ENCODE data around the gene MGMT. TPM values are rescaled to one million over a fixed set of nuclear protein-coding genes. Genes with fewer than 3 reads are reported as not detected.

Gene MGMT
- 25.9 TPM for total RNA-seq (ENCODE audit: unreplicated experiment)
- long read RNA-seq, transcript MGMT-201 (5 exons, 1,759 nt), result major isoform, 32 of 38 reads
- long read RNA-seq, partial matches to known transcripts, result 1 of 38 reads
- long read RNA-seq, other reads (novel, unspliced or antisense), result 3 of 38 reads

DNA sequence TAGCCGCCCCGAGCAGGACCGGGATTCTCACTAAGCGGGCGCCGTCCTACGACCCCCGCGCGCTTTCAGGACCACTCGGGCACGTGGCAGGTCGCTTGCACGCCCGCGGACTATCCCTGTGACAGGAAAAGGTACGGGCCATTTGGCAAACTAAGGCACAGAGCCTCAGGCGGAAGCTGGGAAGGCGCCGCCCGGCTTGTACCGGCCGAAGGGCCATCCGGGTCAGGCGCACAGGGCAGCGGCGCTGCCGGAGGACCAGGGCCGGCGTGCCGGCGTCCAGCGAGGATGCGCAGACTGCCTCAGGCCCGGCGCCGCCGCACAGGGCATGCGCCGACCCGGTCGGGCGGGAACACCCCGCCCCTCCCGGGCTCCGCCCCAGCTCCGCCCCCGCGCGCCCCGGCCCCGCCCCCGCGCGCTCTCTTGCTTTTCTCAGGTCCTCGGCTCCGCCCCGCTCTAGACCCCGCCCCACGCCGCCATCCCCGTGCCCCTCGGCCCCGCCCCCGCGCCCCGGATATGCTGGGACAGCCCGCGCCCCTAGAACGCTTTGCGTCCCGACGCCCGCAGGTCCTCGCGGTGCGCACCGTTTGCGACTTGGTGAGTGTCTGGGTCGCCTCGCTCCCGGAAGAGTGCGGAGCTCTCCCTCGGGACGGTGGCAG is at the start of gene MGMT:
MGMT (plus strand) TSS at position 539 of the 656 bp plus-strand sequence.
- Mint-ChIP-seq H3K4me3 (ENCODE audit: unreplicated experiment) (peak within 1 kb of the TSS; percentile 85), H3K27ac (ENCODE audit: unreplicated experiment) (no peak within 1 kb of the TSS), H3K9me3 (ENCODE audit: unreplicated experiment) (no peaks in the 10 kb centered on the region), H3K36me3 (ENCODE audit: low read depth, unreplicated experiment) (peaks cover 4% of the 10 kb centered on the region), H3K27me3 (ENCODE audit: unreplicated experiment) (peaks cover 9% of the 10 kb centered on the region), H3K4me1 (ENCODE audit: unreplicated experiment) (peaks cover 22% of the 10 kb centered on the region)
- TF ChIP-seq, protein P1, sequence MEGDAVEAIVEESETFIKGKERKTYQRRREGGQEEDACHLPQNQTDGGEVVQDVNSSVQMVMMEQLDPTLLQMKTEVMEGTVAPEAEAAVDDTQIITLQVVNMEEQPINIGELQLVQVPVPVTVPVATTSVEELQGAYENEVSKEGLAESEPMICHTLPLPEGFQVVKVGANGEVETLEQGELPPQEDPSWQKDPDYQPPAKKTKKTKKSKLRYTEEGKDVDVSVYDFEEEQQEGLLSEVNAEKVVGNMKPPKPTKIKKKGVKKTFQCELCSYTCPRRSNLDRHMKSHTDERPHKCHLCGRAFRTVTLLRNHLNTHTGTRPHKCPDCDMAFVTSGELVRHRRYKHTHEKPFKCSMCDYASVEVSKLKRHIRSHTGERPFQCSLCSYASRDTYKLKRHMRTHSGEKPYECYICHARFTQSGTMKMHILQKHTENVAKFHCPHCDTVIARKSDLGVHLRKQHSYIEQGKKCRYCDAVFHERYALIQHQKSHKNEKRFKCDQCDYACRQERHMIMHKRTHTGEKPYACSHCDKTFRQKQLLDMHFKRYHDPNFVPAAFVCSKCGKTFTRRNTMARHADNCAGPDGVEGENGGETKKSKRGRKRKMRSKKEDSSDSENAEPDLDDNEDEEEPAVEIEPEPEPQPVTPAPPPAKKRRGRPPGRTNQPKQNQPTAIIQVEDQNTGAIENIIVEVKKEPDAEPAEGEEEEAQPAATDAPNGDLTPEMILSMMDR (IDR thresholded peaks at IDR 0.05; ENCODE audit: unreplicated experiment), result no peak
- DNase-seq (ENCODE audit: low spot score), result peak; percentile 92

DNA sequence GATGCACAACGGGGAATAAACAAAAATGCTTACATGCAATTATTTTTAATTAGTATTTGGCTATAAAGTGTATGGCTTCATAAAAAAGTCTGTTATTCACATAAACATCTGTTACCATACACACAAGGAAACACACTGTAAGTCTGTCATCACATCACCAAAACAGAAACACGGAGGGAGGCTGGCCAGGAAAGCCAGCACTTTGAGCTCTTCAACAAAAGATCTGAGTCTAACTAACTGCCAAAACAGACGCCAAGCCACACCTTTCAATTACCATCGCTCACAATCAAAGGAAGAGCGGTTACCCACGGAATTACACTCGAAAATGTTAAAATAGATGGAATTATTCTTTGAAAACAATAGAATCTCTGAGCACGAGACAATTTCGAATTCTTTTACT is 49.2 kb upstream of the MGMT start:
- TF ChIP-seq, protein P1 (IDR thresholded peaks at IDR 0.05; ENCODE audit: unreplicated experiment), result no peak
- no peak for DNase-seq (ENCODE audit: low spot score)
- H3K4me1 Mint-ChIP-seq (ENCODE audit: unreplicated experiment), result peaks cover 28% of the 10 kb centered on the region
- H3K36me3 Mint-ChIP-seq (ENCODE audit: low read depth, unreplicated experiment), result no peaks in the 10 kb centered on the region
- H3K27me3 Mint-ChIP-seq (ENCODE audit: unreplicated experiment), result no peaks in the 10 kb centered on the region
- peak overlapping the region; percentile 52 for H3K27ac Mint-ChIP-seq (ENCODE audit: unreplicated experiment)
- H3K9me3 Mint-ChIP-seq (ENCODE audit: unreplicated experiment), result no peaks in the 10 kb centered on the region
- H3K4me3 Mint-ChIP-seq (ENCODE audit: unreplicated experiment), result no peak overlapping the region

DNA sequence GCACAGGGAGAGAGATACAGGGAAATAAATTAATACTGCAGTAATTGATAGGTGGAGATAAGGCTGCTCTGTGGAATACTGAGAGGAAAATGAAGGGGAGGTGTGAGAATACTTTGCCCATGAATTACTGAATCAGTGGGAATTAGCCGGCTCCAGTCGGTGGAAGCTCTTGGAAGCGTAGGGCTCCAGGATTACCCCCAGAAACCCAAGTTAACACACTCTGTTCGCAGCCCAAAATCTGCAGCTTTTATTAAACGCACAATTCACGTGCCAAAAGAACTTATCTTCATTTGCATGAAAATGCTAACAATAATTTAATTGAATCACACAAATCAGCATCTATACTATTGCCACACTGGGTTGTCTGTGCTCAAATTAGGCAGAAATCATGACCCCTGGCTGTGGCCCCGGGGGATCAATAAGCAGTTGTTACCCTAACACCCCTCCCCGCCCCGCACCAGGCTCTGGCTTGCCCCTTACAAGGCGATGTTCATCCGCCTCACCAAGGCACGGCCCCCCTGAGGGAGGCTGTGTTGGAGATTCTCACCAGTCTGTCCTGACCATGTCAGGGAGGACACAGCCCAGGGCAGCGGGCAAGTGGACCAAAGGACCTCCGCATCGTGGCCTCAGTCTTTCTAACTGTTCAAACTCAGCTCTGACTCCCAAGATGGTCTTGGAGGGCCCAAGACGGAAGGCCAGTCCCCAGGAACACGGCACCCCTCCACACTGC is 48.4 kb upstream of the MGMT start:
- no peaks in the 10 kb centered on the region for H3K9me3 Mint-ChIP-seq (ENCODE audit: unreplicated experiment)
- H3K27me3 Mint-ChIP-seq (ENCODE audit: unreplicated experiment), result no peaks in the 10 kb centered on the region
- H3K36me3 Mint-ChIP-seq (ENCODE audit: low read depth, unreplicated experiment), result no peaks in the 10 kb centered on the region
- H3K4me1 Mint-ChIP-seq (ENCODE audit: unreplicated experiment), result peaks cover 21% of the 10 kb centered on the region
- H3K27ac Mint-ChIP-seq (ENCODE audit: unreplicated experiment), result peak overlapping the region; percentile 18
- TF ChIP-seq, protein P1 (IDR thresholded peaks at IDR 0.05; ENCODE audit: unreplicated experiment), result no peak
- H3K4me3 Mint-ChIP-seq (ENCODE audit: unreplicated experiment), result no peak overlapping the region
- no peak for DNase-seq (ENCODE audit: low spot score)

DNA sequence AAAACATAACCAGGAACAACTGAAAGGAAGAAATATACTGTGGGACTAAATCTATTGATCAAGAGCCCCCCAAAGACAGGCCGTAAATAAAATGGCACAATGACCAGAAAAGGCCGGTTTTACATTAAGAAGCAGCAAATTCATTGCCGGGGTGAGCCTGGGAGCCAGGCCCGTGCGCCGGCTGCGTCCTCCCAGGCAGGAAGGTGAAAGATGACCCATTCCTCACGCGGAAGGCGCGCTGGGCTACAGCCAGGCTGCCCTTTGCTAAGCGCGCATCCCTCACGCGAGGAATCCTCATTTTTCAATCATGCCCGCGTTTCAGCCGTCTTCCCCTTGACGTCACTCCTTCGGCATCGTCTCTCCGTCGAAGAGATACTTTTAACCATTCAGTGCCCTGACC is 47.6 kb upstream of the MGMT start:
- no peak overlapping the region for H3K27ac Mint-ChIP-seq (ENCODE audit: unreplicated experiment)
- H3K4me1 Mint-ChIP-seq (ENCODE audit: unreplicated experiment), result peaks cover 14% of the 10 kb centered on the region
- H3K36me3 Mint-ChIP-seq (ENCODE audit: low read depth, unreplicated experiment), result no peaks in the 10 kb centered on the region
- H3K27me3 Mint-ChIP-seq (ENCODE audit: unreplicated experiment), result no peaks in the 10 kb centered on the region
- H3K4me3 Mint-ChIP-seq (ENCODE audit: unreplicated experiment), result no peak overlapping the region
- no peaks in the 10 kb centered on the region for H3K9me3 Mint-ChIP-seq (ENCODE audit: unreplicated experiment)
- DNase-seq (ENCODE audit: low spot score), result no peak
- TF ChIP-seq, protein P1 (IDR thresholded peaks at IDR 0.05; ENCODE audit: unreplicated experiment), result no peak
